H7 (cell line): Measurements from ENCODE around the gene RNF186. TPM values are rescaled to one million over a fixed set of nuclear protein-coding genes. Genes with fewer than 3 reads are reported as not detected.
"Not testable (repeated sequence)": the region's sequence is repeated elsewhere in the genome, so short reads cannot be mapped to it uniquely, and the experiment has no call there.

Experiments
- DNase-seq: peaks from one replicate; pipeline ENCODE4 v3.0.0; 2012
- H3K27me3 ChIP-seq: 2 replicates; pipeline ENCODE4 v1.6.0; 2011; ENCODE audit warnings: mild to moderate bottlenecking, low read length; ENCODE audit not compliant: control insufficient read depth, insufficient read depth
- H3K36me3 ChIP-seq: replicated peaks from 2 replicates; pipeline ENCODE4 v1.5.1; 2011; ENCODE audit warnings: low read length; ENCODE audit not compliant: control insufficient read depth, insufficient read depth
- H3K4me3 ChIP-seq: 2 replicates; pipeline ENCODE4 v1.5.1; 2011; ENCODE audit warnings: low read depth, mild to moderate bottlenecking, control low read depth, low read length, moderate library complexity; ENCODE audit not compliant: insufficient read depth
- total RNA-seq: library from RNA; depleted of rRNA; stranded (reverse); fragments of >200 nt; shearing (Covaris generic); gene quantifications from 2 replicates; pipeline ENCODE4 v1.2.3, GENCODE V29; 2014

The RNF186 gene
- total RNA-seq, 1 experiment from 2014 or later, result not detected

DNA sequence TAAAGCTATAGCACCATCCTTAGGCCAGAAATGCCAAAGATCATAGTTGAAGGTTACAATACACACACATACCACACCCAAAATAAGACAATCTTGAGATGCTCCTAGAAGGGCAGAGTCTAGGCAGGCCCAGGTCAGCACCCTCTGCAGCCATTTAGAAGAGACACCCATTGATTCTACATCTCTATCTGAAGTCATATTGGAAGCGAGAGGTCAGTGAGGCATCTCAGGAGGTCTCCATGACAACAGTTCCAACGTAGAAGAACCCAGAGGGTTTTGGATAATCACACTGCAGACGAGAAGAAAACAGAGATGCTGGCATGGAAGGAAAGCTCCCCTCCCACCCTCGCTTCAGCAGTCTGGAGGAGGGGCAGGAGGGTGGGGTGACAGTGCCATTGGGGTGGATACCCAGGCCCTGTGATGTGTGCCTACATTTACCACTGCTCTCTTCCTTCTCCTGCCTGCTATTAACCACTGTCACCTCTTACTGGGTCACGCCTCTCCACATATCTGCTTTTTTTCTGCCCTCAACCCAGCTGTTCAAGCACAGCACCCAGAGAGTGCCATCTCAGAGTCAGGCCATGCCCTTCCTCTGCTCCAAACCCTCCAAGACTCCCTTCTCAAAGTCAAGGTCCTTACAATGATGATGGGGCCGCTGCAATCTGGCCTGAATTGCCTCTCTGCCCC, 21.6 kb downstream of the RNF186 start:
- Histone ChIP-seq H3K27me3 (peaks cover 3% of the 10 kb centered on the region; the same call in 1 of the 2 replicates), H3K36me3 (no peaks in the 10 kb centered on the region), H3K4me3 (no peak overlapping the region)
- no peak for DNase-seq

DNA sequence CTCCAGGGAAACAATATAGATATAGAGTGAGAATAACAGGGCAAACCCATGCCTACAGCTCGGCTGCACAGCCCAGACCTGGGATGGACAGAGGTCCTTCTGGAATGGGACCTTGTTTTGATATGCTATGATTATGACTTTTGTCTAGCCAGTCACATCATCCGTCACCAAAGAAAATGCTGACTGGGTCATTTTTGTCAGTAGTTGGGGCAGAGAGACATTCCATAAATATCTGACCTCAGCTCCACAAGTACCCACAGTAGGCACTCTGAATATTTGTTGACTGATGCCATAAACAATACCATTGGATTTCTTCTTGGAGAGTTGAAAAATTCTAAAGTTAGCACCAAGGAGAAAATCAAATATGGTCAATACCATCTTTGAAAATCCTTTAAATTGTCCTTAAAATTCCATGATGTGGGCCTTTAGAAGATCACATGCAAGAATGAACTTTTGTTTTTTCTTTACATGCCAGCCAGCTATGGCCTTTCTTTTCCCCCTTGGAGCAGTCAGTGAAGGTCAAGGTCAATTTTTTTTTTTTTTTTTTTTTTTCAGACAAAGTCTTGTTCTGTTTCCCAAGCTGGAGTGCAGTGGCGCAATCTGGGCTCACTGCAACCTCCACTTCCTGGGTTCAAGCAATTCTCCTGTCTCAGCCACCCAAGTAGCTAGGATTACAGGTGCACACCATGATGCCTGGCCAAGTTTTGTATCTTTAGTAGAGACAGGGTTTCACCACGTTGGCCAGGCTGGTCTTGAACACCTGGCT, 22.7 kb downstream of the RNF186 start:
- DNase-seq, result no peak
- H3K36me3 ChIP-seq, result no peaks in the 10 kb centered on the region
- no peak overlapping the region for H3K4me3 ChIP-seq
- no peaks in the 10 kb centered on the region for H3K27me3 ChIP-seq

DNA sequence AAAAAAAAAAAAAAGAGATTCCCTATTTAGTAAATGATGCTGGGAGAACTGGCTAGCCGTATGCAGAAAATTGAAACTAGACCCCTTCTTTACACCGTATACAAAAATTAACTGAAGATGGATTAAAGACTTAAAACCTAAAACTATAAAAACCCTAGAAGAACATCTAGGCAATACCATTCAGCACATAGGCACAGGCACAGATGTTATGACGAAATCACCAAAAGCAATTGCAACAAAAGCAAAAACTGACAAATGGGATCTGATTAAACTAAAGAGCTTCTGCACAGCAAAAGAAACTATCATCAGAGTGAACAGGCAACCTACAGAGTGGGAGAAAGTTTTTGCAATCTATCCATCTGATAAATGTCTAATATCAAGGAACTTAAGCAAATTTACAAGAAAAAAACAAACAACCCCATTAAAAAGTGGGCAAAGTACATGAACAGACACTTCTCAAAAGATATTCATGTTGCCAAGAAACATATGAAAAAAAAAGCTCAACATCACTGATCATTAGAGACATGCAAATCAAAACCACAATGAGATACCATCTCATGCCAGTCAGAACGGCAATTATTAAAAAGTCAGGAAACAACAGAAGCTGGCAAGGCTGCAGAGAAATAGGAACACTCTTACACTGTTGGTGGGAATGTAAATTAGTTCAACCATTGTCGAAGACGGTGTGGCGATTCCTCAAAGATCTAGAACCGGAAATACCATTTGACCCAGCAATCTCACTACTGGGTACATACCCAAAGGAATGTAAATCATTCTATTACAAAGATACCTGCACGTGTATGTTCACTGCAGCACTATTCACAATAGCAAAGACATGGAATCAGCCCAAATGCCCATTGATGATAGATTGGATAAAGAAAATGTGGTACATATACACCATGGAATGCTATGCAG, 24.8 kb downstream of the RNF186 start:
- not testable (repeated sequence) for H3K4me3 ChIP-seq, DNase-seq, H3K27me3 ChIP-seq, H3K36me3 ChIP-seq

DNA sequence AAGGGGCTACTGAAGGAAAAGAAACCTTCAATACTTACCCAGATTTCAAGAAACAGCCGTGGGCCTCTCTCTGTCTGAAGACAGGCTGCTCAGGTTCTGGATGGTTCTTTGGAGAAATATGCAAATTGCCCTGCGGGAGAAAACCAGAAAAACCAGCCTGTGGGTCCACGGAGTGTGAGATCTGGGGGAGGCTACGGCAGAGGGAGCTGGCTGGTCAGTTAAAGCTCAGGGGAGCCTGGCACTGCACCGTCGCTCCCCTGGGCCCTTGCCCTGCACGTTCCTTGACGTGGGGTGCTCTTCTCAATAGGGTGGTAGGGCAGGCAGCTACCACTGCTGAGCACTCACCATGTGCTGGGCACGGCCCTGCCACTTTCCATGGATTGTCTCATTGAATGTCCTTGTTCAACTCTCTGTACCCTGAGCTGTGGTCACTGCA, 28.1 kb downstream of the RNF186 start:
- DNase-seq, result peak; percentile 83
- no peaks in the 10 kb centered on the region for H3K36me3 ChIP-seq

DNA sequence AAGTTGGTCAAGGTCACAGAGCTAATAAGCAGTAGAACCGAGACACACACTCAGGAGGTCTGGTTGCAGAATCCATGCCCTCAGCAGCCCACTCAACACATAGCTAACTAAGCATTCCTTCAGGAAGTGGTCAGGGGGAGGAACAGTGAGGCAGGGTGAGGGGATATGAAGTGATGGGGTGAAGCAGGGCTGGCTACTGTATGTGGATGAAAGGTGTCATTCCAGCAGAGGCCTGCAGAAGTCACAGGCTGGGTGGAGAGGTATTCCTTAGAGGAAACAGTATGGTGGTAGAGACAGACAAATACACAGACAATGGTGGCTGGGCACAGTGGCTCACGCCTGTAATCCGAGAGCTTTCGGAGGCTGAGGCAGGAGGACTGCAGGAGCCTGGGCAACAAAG, 29.4 kb downstream of the RNF186 start:
- H3K27me3 ChIP-seq, result peaks cover 22% of the 10 kb centered on the region
- no peak overlapping the region for H3K4me3 ChIP-seq
- no peak for DNase-seq
- H3K36me3 ChIP-seq, result no peaks in the 10 kb centered on the region

More for the DNA sequence above, 28.1 kb downstream of the RNF186 start:
- Histone ChIP-seq H3K4me3 (no peak overlapping the region), H3K27me3 (peaks cover 14% of the 10 kb centered on the region)

DNA sequence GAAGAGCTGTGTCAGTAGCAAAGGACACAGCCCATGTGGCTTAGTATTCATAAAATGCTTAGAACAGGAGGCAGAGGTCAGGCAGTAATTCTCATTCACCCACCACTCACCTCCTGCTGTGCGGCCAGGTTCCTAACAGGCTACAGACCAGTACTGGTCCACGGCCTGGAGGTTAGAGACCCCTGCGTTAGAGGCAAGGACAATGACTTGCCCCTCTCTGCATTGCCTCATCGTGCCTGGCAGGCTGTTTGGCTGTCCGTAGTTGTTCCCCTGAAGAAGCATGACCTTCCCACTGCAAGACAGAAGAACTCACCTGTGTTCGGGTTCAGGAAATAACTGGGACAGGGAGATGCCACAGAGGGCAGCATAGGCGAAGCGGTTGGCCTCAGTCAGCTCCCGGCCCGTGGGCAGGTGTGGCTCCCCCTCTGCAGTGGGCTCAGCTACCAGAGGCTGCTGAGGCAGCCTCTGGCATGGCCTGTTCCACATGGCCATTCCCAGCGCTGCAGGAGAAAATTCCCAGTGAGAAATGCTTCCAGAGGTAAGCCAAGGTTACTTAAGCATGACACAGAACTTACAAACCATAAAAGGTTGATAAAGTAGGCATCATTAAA, 34.7 kb downstream of the RNF186 start:
- H3K4me3 ChIP-seq, result no peak overlapping the region
- peaks cover 44% of the 10 kb centered on the region for H3K27me3 ChIP-seq
- DNase-seq, result peak; percentile 57
- no peaks in the 10 kb centered on the region for H3K36me3 ChIP-seq

DNA sequence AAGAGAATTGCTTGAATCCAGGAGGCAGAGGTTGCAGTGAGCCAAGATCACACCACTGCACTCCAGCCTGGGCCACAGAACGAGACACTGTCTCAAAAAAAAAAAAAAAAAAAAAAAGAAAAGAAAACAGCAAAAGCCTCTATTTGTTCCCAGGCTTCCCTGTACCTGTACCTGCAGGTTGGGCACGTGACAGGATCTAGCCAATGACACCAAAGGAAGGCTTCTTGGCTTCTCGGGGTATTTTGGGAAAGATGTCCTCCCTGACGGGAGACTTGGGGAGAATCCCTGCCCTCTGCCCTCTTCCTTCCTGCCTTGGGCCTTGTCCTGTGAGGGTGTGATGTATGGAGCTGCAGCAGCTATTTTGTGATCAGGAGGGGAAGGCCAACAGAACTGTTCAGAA, 38.1 kb downstream of the RNF186 start:
- peaks cover 29% of the 10 kb centered on the region for H3K27me3 ChIP-seq
- DNase-seq, result no peak
- H3K4me3 ChIP-seq, result no peak overlapping the region
- H3K36me3 ChIP-seq, result no peaks in the 10 kb centered on the region

DNA sequence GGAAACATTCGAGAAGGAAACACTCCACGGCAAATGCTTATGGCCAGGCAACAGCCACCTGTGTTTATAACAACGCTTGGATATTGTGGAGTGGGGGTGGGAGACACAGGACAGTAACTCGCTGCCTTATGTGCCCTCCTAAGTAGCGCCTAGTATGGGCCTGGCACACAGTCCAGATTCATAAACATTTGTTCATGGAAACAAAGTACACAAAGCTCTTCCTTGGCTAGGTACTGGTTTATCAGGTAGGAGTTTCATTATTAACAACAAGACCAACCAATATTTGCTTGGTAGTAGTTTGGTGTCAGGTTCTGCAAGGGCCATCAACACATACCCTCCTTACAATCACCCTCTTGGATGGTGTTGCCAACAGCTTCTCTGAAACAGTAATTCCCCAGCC, 38.8 kb downstream of the RNF186 start:
- DNase-seq, result no peak
- no peaks in the 10 kb centered on the region for H3K36me3 ChIP-seq
- peaks cover 27% of the 10 kb centered on the region for H3K27me3 ChIP-seq
- no peak overlapping the region for H3K4me3 ChIP-seq

DNA sequence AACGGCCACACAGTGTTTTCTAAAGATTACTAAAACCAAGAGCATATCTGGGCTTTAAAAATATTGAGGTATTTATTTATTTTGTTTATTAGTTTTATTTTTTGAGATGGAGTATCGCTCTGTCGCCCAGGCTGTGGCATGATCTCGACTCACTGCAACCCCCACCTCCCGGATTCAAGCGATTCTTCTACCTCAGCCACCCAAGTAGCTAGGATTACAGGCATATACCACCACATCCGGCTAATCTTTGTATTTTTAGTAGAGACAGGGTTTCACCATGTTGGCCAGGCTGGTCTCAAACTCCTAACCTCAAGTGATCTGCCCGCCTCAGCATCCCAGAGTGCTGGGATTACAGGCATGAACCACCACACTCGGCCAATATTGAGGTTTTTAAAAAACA, 39.3 kb downstream of the RNF186 start:
- peaks cover 24% of the 10 kb centered on the region for H3K27me3 ChIP-seq
- H3K4me3 ChIP-seq, result no peak overlapping the region
- H3K36me3 ChIP-seq, result no peaks in the 10 kb centered on the region
- no peak for DNase-seq

DNA sequence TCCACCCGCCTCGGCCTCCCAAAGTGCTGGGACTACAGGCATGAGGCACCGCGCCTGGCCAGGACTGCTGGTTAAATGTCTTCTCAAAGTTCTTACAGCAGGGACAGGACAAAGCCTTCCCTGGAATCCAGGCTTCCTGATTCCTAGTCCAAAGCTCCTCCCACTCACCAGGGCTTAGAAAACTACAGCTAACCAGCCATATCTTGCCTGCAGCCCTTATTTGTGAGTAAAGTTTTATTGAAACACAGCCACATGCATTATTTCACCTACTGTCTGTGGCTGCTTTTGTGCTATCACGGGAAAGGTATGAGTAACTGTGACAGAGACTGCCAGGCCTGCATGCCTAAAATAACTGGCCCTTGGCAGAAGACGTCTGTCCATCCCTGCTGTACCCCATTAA, 39.8 kb downstream of the RNF186 start:
- DNase-seq, result no peak
- H3K36me3 ChIP-seq, result no peaks in the 10 kb centered on the region
- H3K4me3 ChIP-seq, result no peak overlapping the region
- H3K27me3 ChIP-seq, result peaks cover 19% of the 10 kb centered on the region

DNA sequence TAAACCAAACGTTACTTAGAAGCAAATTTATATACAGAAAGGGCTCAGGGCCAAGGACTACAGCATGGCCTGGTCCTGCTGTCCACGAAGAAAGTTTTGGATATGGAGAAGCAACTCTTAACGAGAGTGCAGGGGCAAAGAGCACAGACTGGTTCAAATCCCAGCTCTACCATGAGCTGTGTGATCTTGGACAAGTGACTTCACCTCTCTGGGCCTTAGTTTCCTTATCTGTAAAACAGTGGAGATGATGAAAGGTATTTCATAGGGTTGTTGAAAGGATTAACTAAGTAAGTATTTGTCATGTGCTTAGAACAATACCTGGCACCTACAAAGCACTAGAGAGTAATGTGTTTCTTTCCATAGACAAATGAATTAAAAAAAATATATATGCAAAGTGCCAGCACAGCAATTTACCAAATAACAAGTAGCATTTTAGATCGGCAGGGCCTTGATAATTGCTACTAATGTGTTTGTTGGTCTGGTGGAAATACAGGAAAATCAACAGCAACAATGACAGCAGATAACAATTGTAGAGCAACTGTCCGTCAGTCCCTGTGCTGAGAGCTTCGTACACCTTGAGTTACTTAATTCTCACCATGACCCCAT, 40.8 kb downstream of the RNF186 start:
- no peaks in the 10 kb centered on the region for H3K36me3 ChIP-seq
- no peak for DNase-seq
- peaks cover 9% of the 10 kb centered on the region for H3K27me3 ChIP-seq
- no peak overlapping the region for H3K4me3 ChIP-seq

DNA sequence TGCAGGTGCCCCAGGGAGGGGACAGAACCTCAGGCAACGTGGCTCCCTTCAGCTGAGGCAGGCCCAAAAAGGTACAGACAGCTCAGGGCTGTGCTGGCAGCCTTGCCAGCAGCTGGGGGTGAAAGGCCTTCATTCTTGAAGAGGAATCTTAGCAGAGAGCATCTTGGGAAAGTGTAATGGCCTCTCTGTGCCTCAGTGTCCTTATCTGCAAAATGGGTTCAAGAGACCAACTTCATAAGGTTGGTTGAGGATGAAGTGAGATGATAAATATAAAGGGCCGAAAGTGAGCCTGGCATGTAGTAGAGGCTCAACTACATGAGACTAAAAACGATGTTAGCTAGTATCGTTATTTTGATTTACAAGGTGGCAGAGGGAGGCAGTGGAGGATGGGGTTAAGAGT, 41.6 kb downstream of the RNF186 start:
- Histone ChIP-seq H3K4me3 (no peak overlapping the region), H3K27me3 (peaks cover 1% of the 10 kb centered on the region), H3K36me3 (no peaks in the 10 kb centered on the region)
- DNase-seq, result no peak

DNA sequence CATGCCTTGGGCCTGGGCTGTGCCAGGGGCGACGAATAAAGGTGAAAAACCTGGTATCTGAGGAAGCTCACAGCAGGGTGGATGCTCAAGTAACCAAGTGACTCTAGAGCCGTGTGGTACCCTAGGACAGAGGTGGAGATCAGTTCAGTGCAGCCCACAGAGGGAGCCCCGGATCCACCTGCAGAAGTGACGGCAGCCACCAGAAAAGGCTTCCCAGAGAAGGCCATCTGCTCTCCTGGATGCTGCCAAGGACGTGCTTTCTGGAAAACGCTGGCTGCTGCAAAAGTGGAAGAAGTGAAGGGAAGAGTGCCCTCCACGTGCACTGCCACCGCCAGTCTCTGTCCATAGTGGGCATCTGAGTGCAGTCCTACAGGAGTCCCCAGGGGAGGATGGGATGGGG, 43.0 kb downstream of the RNF186 start:
- no peak overlapping the region for H3K4me3 ChIP-seq
- no peaks in the 10 kb centered on the region for H3K27me3 ChIP-seq
- DNase-seq, result peak; percentile 65
- H3K36me3 ChIP-seq, result no peaks in the 10 kb centered on the region

DNA sequence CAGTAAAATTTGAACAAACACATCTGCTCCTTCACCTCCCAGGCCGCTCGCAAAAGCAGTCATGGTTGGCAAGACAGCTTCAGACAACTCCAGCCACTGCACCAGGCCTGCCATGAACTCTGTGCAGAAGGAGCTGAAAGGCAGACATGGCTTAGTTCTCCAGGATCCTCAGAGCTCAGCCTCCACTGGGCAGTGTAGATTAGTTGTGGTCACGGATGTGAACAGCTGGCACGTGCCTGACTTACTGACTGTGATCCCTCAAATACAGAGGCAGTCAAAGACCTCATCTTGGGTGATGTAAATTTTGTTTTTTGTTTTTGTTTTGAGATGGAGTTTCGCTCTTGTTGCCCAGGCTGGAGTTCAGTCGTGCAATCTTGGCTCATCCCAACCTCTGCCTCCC, 43.7 kb downstream of the RNF186 start:
- no peak for DNase-seq
- Histone ChIP-seq H3K27me3 (no peaks in the 10 kb centered on the region), H3K4me3 (no peak overlapping the region), H3K36me3 (no peaks in the 10 kb centered on the region)
